Globus pallidus (tissue), 1 donor: ENCODE results near the gene TAS2R19.

Experiments used
- DNase-seq: peaks from one replicate; pipeline ENCODE4 v3.0.0-alpha.2; 2015; ENCODE audit warnings: low spot score

Gene TAS2R19

GRCh38 chr12:10994307-10994706 is 28.1 kb downstream of the TAS2R19 start:
- DNase-seq: no peak

DNA sequence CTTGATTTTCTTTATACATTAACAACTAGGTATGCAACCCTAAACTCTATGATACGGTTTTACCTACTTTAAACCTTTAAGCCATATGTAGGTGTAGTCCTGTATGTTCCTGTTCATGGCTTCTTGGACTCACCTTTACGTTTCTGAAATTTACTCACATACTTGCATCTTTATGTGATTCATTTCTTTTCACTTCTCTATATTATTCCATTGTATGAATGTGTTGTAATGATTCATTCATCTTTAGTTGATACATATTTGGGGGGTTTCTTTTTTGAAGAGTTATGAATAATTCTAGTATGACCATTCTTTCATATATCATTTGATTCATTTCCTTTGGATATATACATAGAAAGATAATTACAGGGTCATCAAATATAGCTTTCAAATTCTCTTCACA is 33.3 kb downstream of the TAS2R19 start:
- no peak for DNase-seq

- DNase-seq: no peak
These were observed 35.6 kb downstream of the TAS2R19 start, which contains the start of gene TAS2R50 for GRCh38 chr12:10986812-10987211. Gene TAS2R50 (minus strand): TSS chr12:10986912. CDS start chr12:10986860, 52 bp downstream.

DNA sequence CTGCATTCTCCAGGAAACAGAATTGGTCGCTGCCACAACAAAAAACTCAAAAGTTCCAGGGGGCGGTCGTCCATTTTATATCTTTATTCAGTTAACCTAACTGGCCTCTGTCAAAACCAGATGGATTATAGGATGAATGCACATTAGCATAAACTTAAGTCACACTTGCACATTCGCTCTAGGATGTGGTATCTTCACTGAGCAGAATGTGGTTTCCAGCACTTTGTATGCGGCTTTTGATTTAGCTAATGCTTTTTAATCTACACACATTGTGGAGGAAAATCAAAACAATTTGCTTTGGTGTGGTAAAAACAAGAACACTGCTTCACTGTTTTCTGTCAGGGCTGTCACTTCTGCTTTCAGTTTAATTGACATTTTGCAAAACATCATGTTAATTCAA is 40.2 kb downstream of the TAS2R19 start:
- no peak for DNase-seq

- no peak for DNase-seq
These were observed 47.5 kb downstream of the TAS2R19 start for GRCh38 chr12:10974965-10975364.
